ENCODE data around the gene PI16. TPM values are rescaled to one million over a fixed set of nuclear protein-coding genes. Genes with fewer than 3 reads are reported as not detected.
A peak's percentile ranks its signal among the peaks of the same experiment; 100 is the strongest.

PI16 gene
- total RNA-seq, 2 donors from 2014 or later, result 7.9 to 18.0 TPM

GRCh38 chr6:37004044-37004980 is 49.8 kb downstream of the PI16 start:
- intact Hi-C loops (cut with DNase I), result no loop called here
- Histone ChIP-seq H3K9me3 (no peaks in the 10 kb centered on the region), H3K27me3 (replicated peaks; ENCODE audit: insufficient read depth) (no peaks in the 10 kb centered on the region), H3K4me3 (no peak overlapping the region), H3K4me1 (replicated peaks) (no peaks in the 10 kb centered on the region), H3K36me3 (no peaks in the 10 kb centered on the region), H3K27ac (no peak overlapping the region)
- WGBS, result 72% methylated on average over 11 of the region's 11 CpGs
- TF ChIP-seq POLR2AphosphoS5 (IDR thresholded peaks at IDR 0.05) (no peak), POLR2A (IDR thresholded peaks at IDR 0.05) (no peak)
- TF ChIP-seq, protein P1, sequence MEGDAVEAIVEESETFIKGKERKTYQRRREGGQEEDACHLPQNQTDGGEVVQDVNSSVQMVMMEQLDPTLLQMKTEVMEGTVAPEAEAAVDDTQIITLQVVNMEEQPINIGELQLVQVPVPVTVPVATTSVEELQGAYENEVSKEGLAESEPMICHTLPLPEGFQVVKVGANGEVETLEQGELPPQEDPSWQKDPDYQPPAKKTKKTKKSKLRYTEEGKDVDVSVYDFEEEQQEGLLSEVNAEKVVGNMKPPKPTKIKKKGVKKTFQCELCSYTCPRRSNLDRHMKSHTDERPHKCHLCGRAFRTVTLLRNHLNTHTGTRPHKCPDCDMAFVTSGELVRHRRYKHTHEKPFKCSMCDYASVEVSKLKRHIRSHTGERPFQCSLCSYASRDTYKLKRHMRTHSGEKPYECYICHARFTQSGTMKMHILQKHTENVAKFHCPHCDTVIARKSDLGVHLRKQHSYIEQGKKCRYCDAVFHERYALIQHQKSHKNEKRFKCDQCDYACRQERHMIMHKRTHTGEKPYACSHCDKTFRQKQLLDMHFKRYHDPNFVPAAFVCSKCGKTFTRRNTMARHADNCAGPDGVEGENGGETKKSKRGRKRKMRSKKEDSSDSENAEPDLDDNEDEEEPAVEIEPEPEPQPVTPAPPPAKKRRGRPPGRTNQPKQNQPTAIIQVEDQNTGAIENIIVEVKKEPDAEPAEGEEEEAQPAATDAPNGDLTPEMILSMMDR (IDR thresholded peaks at IDR 0.05), result no peak
- no peak for DNase-seq (ENCODE audit: low spot score)

- TF ChIP-seq POLR2AphosphoS5 (IDR thresholded peaks at IDR 0.05) (no peak), POLR2A (IDR thresholded peaks at IDR 0.05) (no peak)
- TF ChIP-seq, protein P1 (IDR thresholded peaks at IDR 0.05), result no peak
- intact Hi-C loops (cut with DNase I), result no loop called here
- Histone ChIP-seq H3K4me1 (replicated peaks) (no peaks in the 10 kb centered on the region), H3K4me3 (peak within 1 kb of the TSS; percentile 6), H3K36me3 (no peaks in the 10 kb centered on the region), H3K27ac (peak within 1 kb of the TSS; percentile 39 to 53), H3K9me3 (no peaks in the 10 kb centered on the region), H3K27me3 (replicated peaks; ENCODE audit: insufficient read depth) (no peaks in the 10 kb centered on the region)
- no peak for DNase-seq (ENCODE audit: low spot score)
- 76% methylated on average over 14 of the region's 14 CpGs for WGBS
Observed at GRCh38 chr6:37005061-37005810, 50.7 kb downstream of the PI16 start, which contains the start of gene FGD2. Gene FGD2, plus strand, starts transcription at chr6:37005655. Its CDS starts 163 bp downstream, at chr6:37005818.

DNA sequence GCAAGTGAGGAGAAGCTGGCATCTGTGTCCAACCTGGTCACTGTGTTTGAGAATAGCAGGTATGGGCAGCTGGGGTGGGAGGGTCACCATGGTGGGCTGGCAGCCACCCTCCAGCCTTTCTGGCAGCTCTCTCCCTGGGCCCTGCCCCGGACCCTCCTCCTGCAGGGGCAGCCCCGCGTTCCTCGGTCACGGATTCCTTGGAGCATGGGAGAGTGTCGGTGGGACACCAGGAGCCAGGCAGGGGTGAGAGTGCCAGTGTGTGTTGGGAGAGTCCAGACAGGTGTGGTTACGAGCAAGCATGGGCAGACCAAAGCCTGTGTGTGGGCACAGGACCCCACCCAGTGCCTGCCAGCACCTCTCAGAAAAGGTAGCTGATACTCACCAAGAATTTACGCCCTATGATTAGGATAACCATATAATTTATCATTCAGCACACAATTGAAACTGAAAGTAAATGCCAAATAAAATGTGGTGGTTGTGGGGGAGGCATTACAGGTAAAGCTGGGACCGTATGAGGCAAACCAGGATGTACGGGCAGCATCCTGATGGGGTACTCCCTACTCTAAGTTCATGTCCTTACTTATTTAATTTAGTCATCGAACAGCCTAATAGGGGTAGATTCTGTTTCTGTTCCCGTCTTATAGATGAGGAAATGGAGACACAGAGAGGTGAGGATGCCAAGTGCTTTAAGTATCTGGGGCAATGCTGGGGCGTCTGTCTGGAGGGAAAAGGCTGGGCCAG is 51.5 kb downstream of the PI16 start:
- intact Hi-C loops (cut with DNase I), result no loop called here
- Histone ChIP-seq H3K4me1 (replicated peaks) (no peaks in the 10 kb centered on the region), H3K9me3 (no peaks in the 10 kb centered on the region), H3K36me3 (no peaks in the 10 kb centered on the region), H3K27ac (peak overlapping the region; percentile 39 to 53), H3K27me3 (replicated peaks; ENCODE audit: insufficient read depth) (no peaks in the 10 kb centered on the region), H3K4me3 (peak overlapping the region; percentile 6)
- WGBS, result 39% methylated on average over 13 of the region's 13 CpGs
- no peak for DNase-seq (ENCODE audit: low spot score)
- TF ChIP-seq POLR2AphosphoS5 (IDR thresholded peaks at IDR 0.05), result peak; percentile 21
- TF ChIP-seq, protein P1 (IDR thresholded peaks at IDR 0.05), result no peak
- no peak for TF ChIP-seq POLR2A (IDR thresholded peaks at IDR 0.05)

DNA sequence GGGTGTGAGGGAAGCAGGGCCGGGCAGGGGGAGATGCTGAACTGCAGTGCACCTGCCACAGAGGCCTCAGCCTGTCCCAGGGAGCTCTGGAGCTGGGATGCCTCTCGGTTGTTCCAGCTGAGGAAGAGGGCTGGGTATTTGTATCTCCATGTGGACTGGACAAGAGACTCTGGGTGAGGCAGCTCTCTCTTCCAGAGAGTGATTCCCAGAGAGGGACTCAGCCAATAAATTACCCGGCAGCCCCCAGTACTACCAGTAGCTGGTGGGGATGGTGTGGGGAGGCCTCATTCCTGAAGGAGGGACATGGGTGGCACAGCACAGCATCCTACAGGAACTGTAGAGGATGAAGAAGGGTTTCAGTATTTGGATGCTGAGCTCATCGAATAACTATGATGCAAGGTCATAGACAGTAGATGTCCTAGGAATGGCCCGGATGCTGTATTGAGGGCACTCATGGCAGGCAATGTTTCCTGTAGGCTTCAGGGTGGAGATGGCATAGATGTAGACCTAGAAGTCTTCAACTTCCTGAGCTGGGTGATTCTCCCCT is 52.3 kb downstream of the PI16 start:
- 86% methylated on average over 4 of the region's 5 CpGs for WGBS
- Histone ChIP-seq H3K27ac (peak overlapping the region in 1 of 2 donors; percentile 53), H3K9me3 (no peaks in the 10 kb centered on the region), H3K4me1 (replicated peaks) (no peaks in the 10 kb centered on the region), H3K27me3 (replicated peaks; ENCODE audit: insufficient read depth) (no peaks in the 10 kb centered on the region), H3K36me3 (no peaks in the 10 kb centered on the region), H3K4me3 (no peak overlapping the region)
- TF ChIP-seq POLR2A (IDR thresholded peaks at IDR 0.05) (no peak), POLR2AphosphoS5 (IDR thresholded peaks at IDR 0.05) (no peak)
- TF ChIP-seq, protein P1 (IDR thresholded peaks at IDR 0.05), result no peak
- intact Hi-C loops (cut with DNase I), result no loop called here
- DNase-seq (ENCODE audit: low spot score), result no peak
